ENCODE data around the gene MMP3.

MMP3 gene

DNA sequence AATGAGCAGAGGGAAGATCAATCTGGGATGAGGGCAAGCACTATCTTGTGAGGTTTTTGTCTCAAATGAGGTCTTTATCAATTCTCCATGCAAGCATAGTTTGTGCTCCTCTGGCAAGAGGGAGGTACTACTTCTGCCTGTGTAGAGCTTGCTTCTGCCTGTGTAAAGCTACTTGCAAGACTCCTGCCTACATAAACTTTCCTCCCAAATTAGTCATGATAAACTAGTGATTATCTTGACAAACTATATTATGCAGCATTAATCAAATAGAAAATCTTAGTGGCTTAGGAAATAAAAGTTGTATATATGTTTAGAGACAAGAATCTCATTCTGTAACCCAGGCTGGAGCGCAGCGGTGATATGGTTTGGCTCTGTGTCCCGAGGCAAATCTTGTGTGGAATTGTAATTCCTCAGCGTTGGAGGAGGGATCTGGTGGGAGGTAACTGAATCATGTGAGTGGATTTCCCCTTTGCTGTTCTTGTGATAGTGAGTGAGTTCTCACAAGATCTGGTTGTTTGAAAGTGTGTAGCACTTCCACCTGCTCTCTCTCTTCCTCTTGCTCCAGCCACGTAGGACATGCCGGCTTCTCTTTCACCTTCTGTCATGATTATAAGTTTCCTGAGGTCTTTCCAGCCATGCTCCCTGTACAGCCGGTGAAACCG, 54.9 kb downstream of the MMP3 start:
- DNase-seq, result no peak

Data from NCI-H2029 treated with DMSO at 0.1 percent for 48 hours (cell line).